Cardiac muscle cell (in vitro differentiated cells and primary cell): ENCODE data around the gene PPIL4. TPM values are rescaled to one million over a fixed set of nuclear protein-coding genes. Genes with fewer than 3 reads are reported as not detected.

Source experiments
- DNase-seq, 2 donors: peaks; one replicate each; pipeline versions ENCODE4 v3.0.0 to v3.0.0-alpha.2; 2010 to 2017; ENCODE audit warnings: low read depth in 1 of 2, low spot score in 1 of 2
- H3K27ac ChIP-seq: fragments of 200-600 bp; sonication (generic); 2 replicates; pipeline ENCODE4 v1.5.1; 2016
- H3K27me3 ChIP-seq: fragments of 200-600 bp; sonication (generic); 2 replicates; pipeline ENCODE4 v1.6.0; 2016; ENCODE audit warnings: control low read depth
- H3K36me3 ChIP-seq: fragments of 200-600 bp; sonication (generic); 2 replicates; pipeline ENCODE4 v1.5.1; 2016; ENCODE audit warnings: control low read depth
- H3K4me1 ChIP-seq: fragments of 200-600 bp; sonication (generic); 2 replicates; pipeline ENCODE4 v1.8.1; 2017; ENCODE audit warnings: low read depth, mild to moderate bottlenecking, mixed run types
- H3K4me3 ChIP-seq: fragments of 200-600 bp; sonication (generic); 2 replicates; pipeline ENCODE4 v1.5.1; 2016; ENCODE audit warnings: mild to moderate bottlenecking
- H3K9me3 ChIP-seq: fragments of 200-600 bp; sonication (generic); 2 replicates; pipeline ENCODE4 v1.5.1; 2017; ENCODE audit warnings: low read depth, mild to moderate bottlenecking, control low read depth
- polyA plus RNA-seq: library from polyadenylated mRNA; unstranded; fragments of >200 nt; fragmentation: Nextera tagmentation; extraction: Ambion mirVana; gene quantifications from 2 replicates; pipeline ENCODE4 v1.2.1, GENCODE V29; 2016
- total RNA-seq: library from RNA; depleted of rRNA; stranded (reverse); fragments of >200 nt; gene quantifications from 2 replicates; pipeline ENCODE4 v1.2.3, GENCODE V29; 2016
- TF ChIP-seq, protein P1 (sequence below): IDR thresholded peaks from 2 replicates; pipeline ENCODE4 v1.5.1; 2012; ENCODE audit warnings: low read depth, mild to moderate bottlenecking, low read length

The PPIL4 gene, protein sequence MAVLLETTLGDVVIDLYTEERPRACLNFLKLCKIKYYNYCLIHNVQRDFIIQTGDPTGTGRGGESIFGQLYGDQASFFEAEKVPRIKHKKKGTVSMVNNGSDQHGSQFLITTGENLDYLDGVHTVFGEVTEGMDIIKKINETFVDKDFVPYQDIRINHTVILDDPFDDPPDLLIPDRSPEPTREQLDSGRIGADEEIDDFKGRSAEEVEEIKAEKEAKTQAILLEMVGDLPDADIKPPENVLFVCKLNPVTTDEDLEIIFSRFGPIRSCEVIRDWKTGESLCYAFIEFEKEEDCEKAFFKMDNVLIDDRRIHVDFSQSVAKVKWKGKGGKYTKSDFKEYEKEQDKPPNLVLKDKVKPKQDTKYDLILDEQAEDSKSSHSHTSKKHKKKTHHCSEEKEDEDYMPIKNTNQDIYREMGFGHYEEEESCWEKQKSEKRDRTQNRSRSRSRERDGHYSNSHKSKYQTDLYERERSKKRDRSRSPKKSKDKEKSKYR
- total RNA-seq (23.0 and 33.1 TPM in 2 replicates), polyA plus RNA-seq (29.5 and 41.8 TPM in 2 replicates)

DNA sequence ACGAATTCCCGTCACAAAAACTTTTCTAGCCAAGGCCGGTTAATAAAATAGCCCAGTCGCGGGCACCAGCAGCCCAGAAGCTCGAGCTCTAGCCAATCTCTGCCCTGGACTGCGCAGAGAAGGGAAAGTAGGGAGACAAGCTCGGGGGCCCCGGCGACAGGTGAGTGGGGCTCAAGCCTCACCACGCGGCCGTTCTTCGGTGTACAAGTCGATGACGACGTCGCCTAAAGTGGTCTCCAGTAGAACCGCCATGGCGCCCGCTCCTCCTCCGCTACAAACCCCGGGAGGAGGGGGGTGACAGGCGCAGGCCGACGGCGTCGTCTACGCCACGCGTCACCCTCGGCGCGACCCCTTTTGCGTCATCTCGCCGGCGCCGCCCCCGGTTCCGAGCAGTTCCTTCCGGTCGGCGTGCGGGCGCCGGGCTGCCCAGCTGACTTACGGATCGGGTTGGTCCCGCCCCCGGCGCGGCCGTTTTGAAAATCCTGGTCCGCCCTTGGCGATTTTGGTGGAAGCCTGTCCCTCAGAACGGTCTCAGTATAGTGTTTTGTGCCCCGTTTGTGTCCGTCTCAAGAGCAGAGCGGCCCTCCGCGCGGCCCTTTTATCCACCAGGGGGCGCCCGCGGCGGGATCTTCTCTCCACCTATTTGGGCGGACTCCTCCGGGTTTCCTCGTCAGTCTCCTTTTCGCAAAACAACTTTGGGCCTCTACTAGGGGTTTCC lies at the start of gene PPIL4:
PPIL4 (minus strand) TSS at position 290 of the 718 bp plus-strand sequence; CDS start at position 252, 38 bp downstream.
- Histone ChIP-seq H3K4me3 (peak within 1 kb of the TSS; percentile 96), H3K9me3 (no peaks in the 10 kb centered on the region), H3K27me3 (peaks cover 19% of the 10 kb centered on the region), H3K4me1 (peaks cover 4% of the 10 kb centered on the region), H3K27ac (peak within 1 kb of the TSS; percentile 99), H3K36me3 (peaks cover under 1% of the 10 kb centered on the region)
- TF ChIP-seq, protein P1, sequence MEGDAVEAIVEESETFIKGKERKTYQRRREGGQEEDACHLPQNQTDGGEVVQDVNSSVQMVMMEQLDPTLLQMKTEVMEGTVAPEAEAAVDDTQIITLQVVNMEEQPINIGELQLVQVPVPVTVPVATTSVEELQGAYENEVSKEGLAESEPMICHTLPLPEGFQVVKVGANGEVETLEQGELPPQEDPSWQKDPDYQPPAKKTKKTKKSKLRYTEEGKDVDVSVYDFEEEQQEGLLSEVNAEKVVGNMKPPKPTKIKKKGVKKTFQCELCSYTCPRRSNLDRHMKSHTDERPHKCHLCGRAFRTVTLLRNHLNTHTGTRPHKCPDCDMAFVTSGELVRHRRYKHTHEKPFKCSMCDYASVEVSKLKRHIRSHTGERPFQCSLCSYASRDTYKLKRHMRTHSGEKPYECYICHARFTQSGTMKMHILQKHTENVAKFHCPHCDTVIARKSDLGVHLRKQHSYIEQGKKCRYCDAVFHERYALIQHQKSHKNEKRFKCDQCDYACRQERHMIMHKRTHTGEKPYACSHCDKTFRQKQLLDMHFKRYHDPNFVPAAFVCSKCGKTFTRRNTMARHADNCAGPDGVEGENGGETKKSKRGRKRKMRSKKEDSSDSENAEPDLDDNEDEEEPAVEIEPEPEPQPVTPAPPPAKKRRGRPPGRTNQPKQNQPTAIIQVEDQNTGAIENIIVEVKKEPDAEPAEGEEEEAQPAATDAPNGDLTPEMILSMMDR, result peak; percentile 84
- peak; percentile 94 to 98 for DNase-seq

- H3K4me3 ChIP-seq, result no peak overlapping the region
- no peaks in the 10 kb centered on the region for H3K4me1 ChIP-seq
- peaks cover 47% of the 10 kb centered on the region for H3K36me3 ChIP-seq
- TF ChIP-seq, protein P1, result no peak
- no peaks in the 10 kb centered on the region for H3K27me3 ChIP-seq
- DNase-seq, result no peak
- no peaks in the 10 kb centered on the region for H3K9me3 ChIP-seq
- H3K27ac ChIP-seq, result no peak overlapping the region
These were observed 47.6 kb upstream of the PPIL4 start for GRCh38 chr6:149593408-149593807.

DNA sequence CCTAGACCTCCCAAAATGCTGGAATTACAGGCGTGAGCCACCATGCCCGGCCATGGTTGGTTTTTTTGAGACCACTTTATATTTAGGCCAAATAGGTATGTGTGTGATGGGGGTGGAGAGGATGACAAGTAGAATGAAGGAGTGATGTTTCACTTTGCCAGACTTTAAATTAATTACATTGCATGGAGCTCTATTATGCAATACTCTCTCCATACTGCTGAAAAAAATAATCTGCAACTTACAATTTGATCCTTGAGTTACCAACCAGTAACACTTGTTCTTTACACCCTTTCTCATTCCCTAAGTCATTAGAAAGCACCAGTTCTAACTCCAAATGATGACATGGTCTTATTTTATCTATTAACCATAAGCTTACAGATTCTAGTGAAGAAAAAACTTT lies 47.1 kb upstream of the PPIL4 start:
- no peaks in the 10 kb centered on the region for H3K9me3 ChIP-seq
- H3K27ac ChIP-seq, result no peak overlapping the region
- H3K4me3 ChIP-seq, result no peak overlapping the region
- H3K27me3 ChIP-seq, result no peaks in the 10 kb centered on the region
- DNase-seq, result no peak
- no peaks in the 10 kb centered on the region for H3K4me1 ChIP-seq
- TF ChIP-seq, protein P1, result no peak
- H3K36me3 ChIP-seq, result peaks cover 47% of the 10 kb centered on the region

GRCh38 chr6:149586149-149586548 lies 40.3 kb upstream of the PPIL4 start:
- no peaks in the 10 kb centered on the region for H3K4me1 ChIP-seq
- H3K9me3 ChIP-seq, result no peaks in the 10 kb centered on the region
- no peak overlapping the region for H3K4me3 ChIP-seq
- peaks cover 46% of the 10 kb centered on the region for H3K36me3 ChIP-seq
- H3K27ac ChIP-seq, result no peak overlapping the region
- TF ChIP-seq, protein P1, result no peak
- no peaks in the 10 kb centered on the region for H3K27me3 ChIP-seq
- DNase-seq, result no peak

DNA sequence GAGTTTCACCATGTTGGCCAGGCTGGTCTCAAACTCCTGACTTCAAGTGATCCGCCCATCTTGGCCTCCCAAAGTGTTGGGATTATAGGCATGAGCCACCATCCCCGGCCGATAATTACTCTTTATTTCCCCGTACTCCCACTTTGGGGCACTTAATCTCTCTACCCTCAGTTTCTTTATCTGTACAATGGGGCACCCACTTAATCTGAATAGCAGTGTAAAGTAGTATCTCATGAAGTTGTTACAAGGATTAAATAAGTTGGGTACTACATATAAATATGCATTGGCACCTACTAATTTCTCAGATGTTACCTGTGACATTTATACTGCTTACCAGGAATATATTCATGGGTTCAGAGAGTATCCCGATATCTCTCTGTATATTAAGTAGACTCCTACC lies 35.5 kb upstream of the PPIL4 start:
- no peaks in the 10 kb centered on the region for H3K27me3 ChIP-seq
- H3K9me3 ChIP-seq, result no peaks in the 10 kb centered on the region
- H3K4me1 ChIP-seq, result no peaks in the 10 kb centered on the region
- H3K27ac ChIP-seq, result no peak overlapping the region
- no peak overlapping the region for H3K4me3 ChIP-seq
- peaks cover 36% of the 10 kb centered on the region for H3K36me3 ChIP-seq
- TF ChIP-seq, protein P1, result no peak
- DNase-seq, result no peak
